Measurements from ENCODE around the gene HAND2. TPM values are rescaled to one million over a fixed set of nuclear protein-coding genes. Genes with fewer than 3 reads are reported as not detected.

HAND2 gene
- total and polyA plus RNA-seq, 2 of the 13 experiments (the other 11 are each of a cell fraction or from before 2014, with no cell fraction given): not detected

DNA sequence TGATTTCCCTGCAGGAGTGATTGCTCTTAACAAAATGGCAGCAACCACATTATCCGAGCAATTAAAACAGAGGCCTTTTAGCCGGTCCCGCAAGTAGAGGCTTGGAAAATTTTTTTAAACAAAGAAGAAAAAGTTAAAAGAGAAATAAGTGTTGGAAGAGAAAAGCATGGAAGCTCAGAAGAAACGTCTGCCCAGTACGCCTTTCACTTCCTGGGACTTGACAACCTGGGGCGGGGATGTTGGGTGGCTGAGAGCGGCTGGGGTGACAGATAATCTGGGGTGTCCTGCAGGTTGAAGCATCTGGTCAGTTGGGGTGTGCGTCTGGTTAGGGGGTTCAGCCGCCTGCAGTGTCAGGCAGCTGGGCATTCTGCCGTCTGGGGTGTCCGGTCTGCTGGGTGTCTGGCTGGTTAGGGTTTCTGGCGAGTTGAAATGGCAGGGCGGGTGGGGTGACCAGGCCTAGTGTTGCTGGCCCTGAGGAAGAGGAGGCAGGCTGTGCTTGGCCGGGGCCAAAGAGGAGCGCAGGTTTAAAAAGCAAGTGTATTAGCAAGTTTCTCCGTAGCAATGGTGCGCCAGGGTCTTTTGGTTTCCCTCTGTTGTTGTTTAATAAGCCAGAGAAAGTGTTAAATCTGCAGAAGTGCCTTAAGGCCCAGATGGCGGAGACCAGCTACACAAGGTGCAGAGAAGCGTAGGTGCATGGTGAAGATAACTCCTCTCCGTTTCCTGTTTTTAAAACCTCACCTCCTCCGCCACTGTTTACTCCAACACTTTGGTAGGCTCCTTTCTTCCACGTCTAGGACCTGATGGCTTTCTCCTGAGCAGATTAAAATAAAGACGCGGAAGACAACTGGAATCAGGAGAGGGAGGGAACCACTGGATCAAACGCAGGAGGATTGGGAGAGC is 5.6 kb downstream of the HAND2 start:
- Histone ChIP-seq H2AFZ (ENCODE audit: low read length) (no peak overlapping the region), H3K4me1 (ENCODE audit: insufficient read depth, low read length) (no peaks in the 10 kb centered on the region), H3K36me3 (replicated peaks in 1 of 2; ENCODE audit: control insufficient read depth in 1 of 2, insufficient read depth in 2 of 2, low read length in 2 of 2) (no peaks in the 10 kb centered on the region), H4K20me1 (ENCODE audit: insufficient read depth, low read length) (no peaks in the 10 kb centered on the region), H3K79me2 (ENCODE audit: insufficient read depth, low read length) (no peaks in the 10 kb centered on the region), H3K9ac (ENCODE audit: insufficient read depth, low read depth, low read length) (no peak overlapping the region), H3K4me3 (replicated peaks in 1 of 3; ENCODE audit: insufficient read depth in 1 of 3, low read depth in 2 of 3, low read length in 3 of 3) (no peak overlapping the region), H3K27ac (ENCODE audit: extremely low read length, insufficient read depth, low read length) (no peak overlapping the region), H3K27me3 (ENCODE audit: control insufficient read depth in 1 of 2, insufficient read depth in 2 of 2, low read length in 2 of 2) (peaks cover 16 to 81% of the 10 kb centered on the region in 2 experiments), H3K9me3 (ENCODE audit: low read length) (no peaks in the 10 kb centered on the region), H3K4me2 (ENCODE audit: low read depth, low read length) (no peak overlapping the region)
- 62% methylated on average over 25 of the region's 25 CpGs for WGBS (ENCODE audit: low lambda C conversion rate)
- no peak for DNase-seq (ENCODE audit: low spot score)
- FAIRE-seq: no peak
- no peak for ATAC-seq
- POLR2A ChIA-PET: no interaction called here
- intact Hi-C loops (cut with micrococcal nuclease; ENCODE audit: unreplicated experiment) (no loop called here), in situ Hi-C loops (cut with HindIII; ENCODE audit: extremely low pct_ligation_motif_present, low pct_unique_long_range_greater_than_20kb) (no loop called here)
- CTCF ChIA-PET (ENCODE audit: low intra/inter-chr PET ratio, low total read pairs): no interaction called here
- no TSS peak for BruUV-seq (replicated peaks)
- TF ChIP-seq FOXP1 (IDR thresholded peaks at IDR 0.05) (no peak), FOXP1 (CRISPR knock-in tag; IDR thresholded peaks at IDR 0.05) (no peak), MXD4 (CRISPR knock-in tag; IDR thresholded peaks at IDR 0.05) (no peak), ZNF547 (CRISPR knock-in tag; IDR thresholded peaks at IDR 0.05) (no peak), STAG1 (CRISPR knock-in tag; IDR thresholded peaks at IDR 0.05) (no peak), ZNF143 (CRISPR knock-in tag; IDR thresholded peaks at IDR 0.05) (no peak), MLLT10 (CRISPR knock-in tag; IDR thresholded peaks at IDR 0.05) (no peak)
- TF ChIP-seq, protein P1, sequence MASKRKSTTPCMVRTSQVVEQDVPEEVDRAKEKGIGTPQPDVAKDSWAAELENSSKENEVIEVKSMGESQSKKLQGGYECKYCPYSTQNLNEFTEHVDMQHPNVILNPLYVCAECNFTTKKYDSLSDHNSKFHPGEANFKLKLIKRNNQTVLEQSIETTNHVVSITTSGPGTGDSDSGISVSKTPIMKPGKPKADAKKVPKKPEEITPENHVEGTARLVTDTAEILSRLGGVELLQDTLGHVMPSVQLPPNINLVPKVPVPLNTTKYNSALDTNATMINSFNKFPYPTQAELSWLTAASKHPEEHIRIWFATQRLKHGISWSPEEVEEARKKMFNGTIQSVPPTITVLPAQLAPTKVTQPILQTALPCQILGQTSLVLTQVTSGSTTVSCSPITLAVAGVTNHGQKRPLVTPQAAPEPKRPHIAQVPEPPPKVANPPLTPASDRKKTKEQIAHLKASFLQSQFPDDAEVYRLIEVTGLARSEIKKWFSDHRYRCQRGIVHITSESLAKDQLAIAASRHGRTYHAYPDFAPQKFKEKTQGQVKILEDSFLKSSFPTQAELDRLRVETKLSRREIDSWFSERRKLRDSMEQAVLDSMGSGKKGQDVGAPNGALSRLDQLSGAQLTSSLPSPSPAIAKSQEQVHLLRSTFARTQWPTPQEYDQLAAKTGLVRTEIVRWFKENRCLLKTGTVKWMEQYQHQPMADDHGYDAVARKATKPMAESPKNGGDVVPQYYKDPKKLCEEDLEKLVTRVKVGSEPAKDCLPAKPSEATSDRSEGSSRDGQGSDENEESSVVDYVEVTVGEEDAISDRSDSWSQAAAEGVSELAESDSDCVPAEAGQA (IDR thresholded peaks at IDR 0.05; ENCODE audit: low read depth): no peak
- TF ChIP-seq, protein P1 (CRISPR knock-in tag; IDR thresholded peaks at IDR 0.05; ENCODE audit: borderline replicate concordance): no peak
- TF ChIP-seq, protein P2, sequence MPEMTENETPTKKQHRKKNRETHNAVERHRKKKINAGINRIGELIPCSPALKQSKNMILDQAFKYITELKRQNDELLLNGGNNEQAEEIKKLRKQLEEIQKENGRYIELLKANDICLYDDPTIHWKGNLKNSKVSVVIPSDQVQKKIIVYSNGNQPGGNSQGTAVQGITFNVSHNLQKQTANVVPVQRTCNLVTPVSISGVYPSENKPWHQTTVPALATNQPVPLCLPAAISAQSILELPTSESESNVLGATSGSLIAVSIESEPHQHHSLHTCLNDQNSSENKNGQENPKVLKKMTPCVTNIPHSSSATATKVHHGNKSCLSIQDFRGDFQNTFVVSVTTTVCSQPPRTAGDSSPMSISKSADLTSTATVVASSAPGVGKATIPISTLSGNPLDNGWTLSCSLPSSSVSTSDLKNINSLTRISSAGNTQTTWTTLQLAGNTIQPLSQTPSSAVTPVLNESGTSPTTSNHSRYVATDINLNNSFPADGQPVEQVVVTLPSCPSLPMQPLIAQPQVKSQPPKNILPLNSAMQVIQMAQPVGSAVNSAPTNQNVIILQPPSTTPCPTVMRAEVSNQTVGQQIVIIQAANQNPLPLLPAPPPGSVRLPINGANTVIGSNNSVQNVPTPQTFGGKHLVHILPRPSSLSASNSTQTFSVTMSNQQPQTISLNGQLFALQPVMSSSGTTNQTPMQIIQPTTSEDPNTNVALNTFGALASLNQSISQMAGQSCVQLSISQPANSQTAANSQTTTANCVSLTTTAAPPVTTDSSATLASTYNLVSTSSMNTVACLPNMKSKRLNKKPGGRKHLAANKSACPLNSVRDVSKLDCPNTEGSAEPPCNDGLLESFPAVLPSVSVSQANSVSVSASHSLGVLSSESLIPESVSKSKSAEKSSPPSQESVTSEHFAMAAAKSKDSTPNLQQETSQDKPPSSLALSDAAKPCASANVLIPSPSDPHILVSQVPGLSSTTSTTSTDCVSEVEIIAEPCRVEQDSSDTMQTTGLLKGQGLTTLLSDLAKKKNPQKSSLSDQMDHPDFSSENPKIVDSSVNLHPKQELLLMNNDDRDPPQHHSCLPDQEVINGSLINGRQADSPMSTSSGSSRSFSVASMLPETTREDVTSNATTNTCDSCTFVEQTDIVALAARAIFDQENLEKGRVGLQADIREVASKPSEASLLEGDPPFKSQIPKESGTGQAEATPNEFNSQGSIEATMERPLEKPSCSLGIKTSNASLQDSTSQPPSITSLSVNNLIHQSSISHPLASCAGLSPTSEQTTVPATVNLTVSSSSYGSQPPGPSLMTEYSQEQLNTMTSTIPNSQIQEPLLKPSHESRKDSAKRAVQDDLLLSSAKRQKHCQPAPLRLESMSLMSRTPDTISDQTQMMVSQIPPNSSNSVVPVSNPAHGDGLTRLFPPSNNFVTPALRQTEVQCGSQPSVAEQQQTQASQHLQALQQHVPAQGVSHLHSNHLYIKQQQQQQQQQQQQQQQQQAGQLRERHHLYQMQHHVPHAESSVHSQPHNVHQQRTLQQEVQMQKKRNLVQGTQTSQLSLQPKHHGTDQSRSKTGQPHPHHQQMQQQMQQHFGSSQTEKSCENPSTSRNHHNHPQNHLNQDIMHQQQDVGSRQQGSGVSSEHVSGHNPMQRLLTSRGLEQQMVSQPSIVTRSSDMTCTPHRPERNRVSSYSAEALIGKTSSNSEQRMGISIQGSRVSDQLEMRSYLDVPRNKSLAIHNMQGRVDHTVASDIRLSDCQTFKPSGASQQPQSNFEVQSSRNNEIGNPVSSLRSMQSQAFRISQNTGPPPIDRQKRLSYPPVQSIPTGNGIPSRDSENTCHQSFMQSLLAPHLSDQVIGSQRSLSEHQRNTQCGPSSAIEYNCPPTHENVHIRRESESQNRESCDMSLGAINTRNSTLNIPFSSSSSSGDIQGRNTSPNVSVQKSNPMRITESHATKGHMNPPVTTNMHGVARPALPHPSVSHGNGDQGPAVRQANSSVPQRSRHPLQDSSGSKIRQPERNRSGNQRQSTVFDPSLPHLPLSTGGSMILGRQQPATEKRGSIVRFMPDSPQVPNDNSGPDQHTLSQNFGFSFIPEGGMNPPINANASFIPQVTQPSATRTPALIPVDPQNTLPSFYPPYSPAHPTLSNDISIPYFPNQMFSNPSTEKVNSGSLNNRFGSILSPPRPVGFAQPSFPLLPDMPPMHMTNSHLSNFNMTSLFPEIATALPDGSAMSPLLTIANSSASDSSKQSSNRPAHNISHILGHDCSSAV (CRISPR knock-in tag; IDR thresholded peaks at IDR 0.05; ENCODE audit: borderline replicate concordance): no peak
